H9 (cell line): ENCODE measurements around the gene TSPAN32. TPM values are rescaled to one million over a fixed set of nuclear protein-coding genes. Genes with fewer than 3 reads are reported as not detected.

ENCODE experiments used
- DNase-seq: peaks from one replicate; pipeline ENCODE4 v3.0.0-alpha.2; 2017
- H2AFZ ChIP-seq: one replicate; pipeline ENCODE4 v1.6.1; 2013; ENCODE audit warnings: mild to moderate bottlenecking, low read length, control low read depth, moderate library complexity
- H2AK5ac ChIP-seq: 2 replicates; pipeline ENCODE4 v1.6.1; 2013; ENCODE audit warnings: low read length, control low read depth, mixed read lengths; ENCODE audit not compliant: insufficient read length
- H2BK120ac ChIP-seq: one replicate; pipeline ENCODE4 v1.6.1; 2013; ENCODE audit warnings: low read depth, mild to moderate bottlenecking, low read length, control low read depth, inconsistent platforms; ENCODE audit not compliant: poor library complexity, severe bottlenecking
- H2BK12ac ChIP-seq: 2 replicates; pipeline ENCODE4 v1.6.1; 2013; ENCODE audit warnings: low read length, control low read depth, mixed read lengths, low read depth; ENCODE audit not compliant: insufficient read length
- H2BK15ac ChIP-seq: 2 replicates; pipeline ENCODE4 v1.6.1; 2013; ENCODE audit warnings: low read depth, low read length, control low read depth
- H2BK20ac ChIP-seq: one replicate; pipeline ENCODE4 v1.6.1; 2013; ENCODE audit warnings: low read depth, mild to moderate bottlenecking, low read length, control low read depth, inconsistent platforms; ENCODE audit not compliant: poor library complexity, severe bottlenecking
- H2BK5ac ChIP-seq: 2 replicates; pipeline ENCODE4 v1.6.1; 2013; ENCODE audit warnings: low read length, control low read depth, mixed read lengths; ENCODE audit not compliant: insufficient read length
- H3K14ac ChIP-seq: 2 replicates; pipeline ENCODE4 v1.6.1; 2013; ENCODE audit warnings: low read length, control low read depth; ENCODE audit not compliant: insufficient read depth
- H3K18ac ChIP-seq: 2 replicates; pipeline ENCODE4 v1.6.1; 2013; ENCODE audit warnings: low read depth, mild to moderate bottlenecking, mixed read lengths, low read length, control low read depth; ENCODE audit not compliant: insufficient read length
- H3K23ac ChIP-seq: 2 replicates; pipeline ENCODE4 v1.6.1; 2013; ENCODE audit warnings: low read length, control low read depth, mixed read lengths, low read depth; ENCODE audit not compliant: insufficient read length
- H3K23me2 ChIP-seq: 2 replicates; pipeline ENCODE4 v1.6.1; 2013; ENCODE audit warnings: low read depth, mild to moderate bottlenecking, mixed read lengths, low read length, control low read depth; ENCODE audit not compliant: insufficient read length, poor library complexity, severe bottlenecking
- H3K27ac ChIP-seq: 2 replicates; pipeline ENCODE4 v1.5.1; 2013; ENCODE audit warnings: low read length, control low read depth, mixed read lengths, low read depth; ENCODE audit not compliant: insufficient read length
- H3K27me3 ChIP-seq: 2 replicates; pipeline ENCODE4 v1.6.1; 2013; ENCODE audit warnings: low read length, control low read depth, inconsistent platforms; ENCODE audit not compliant: insufficient read depth
- H3K4ac ChIP-seq: 2 replicates; pipeline ENCODE4 v1.6.1; 2013; ENCODE audit warnings: low read depth, mild to moderate bottlenecking, control low read depth, inconsistent platforms, low read length, moderate library complexity
- H3K4me1 ChIP-seq: 2 replicates; pipeline ENCODE4 v1.6.1; 2013; ENCODE audit warnings: low read length, control low read depth, inconsistent platforms; ENCODE audit not compliant: insufficient read depth
- H3K4me2 ChIP-seq: 2 replicates; pipeline ENCODE4 v1.6.1; 2013; ENCODE audit warnings: low read length, control low read depth, mixed read lengths; ENCODE audit not compliant: insufficient read length, insufficient read depth
- H3K56ac ChIP-seq: 2 replicates; pipeline ENCODE4 v1.6.1; 2013; ENCODE audit warnings: low read depth, mild to moderate bottlenecking, mixed read lengths, low read length, control low read depth; ENCODE audit not compliant: insufficient read length
- H3K79me1 ChIP-seq: 2 replicates; pipeline ENCODE4 v1.6.1; 2013; ENCODE audit warnings: low read depth, mild to moderate bottlenecking, moderate library complexity, low read length, control low read depth, inconsistent platforms; ENCODE audit not compliant: insufficient read depth, poor library complexity, severe bottlenecking
- H3K79me2 ChIP-seq: 2 replicates; pipeline ENCODE4 v1.6.1; 2013; ENCODE audit warnings: low read length, control low read depth, inconsistent platforms; ENCODE audit not compliant: insufficient read depth
- H3K9ac ChIP-seq: 2 replicates; pipeline ENCODE4 v1.6.1; 2013; ENCODE audit warnings: low read length, control low read depth, mixed read lengths; ENCODE audit not compliant: insufficient read length; ENCODE audit errors: extremely low read depth
- H3K9me3 ChIP-seq: one replicate; pipeline ENCODE4 v1.6.1; 2013; ENCODE audit warnings: low read depth, low read length, inconsistent platforms; ENCODE audit not compliant: control insufficient read depth
- H3T11ph ChIP-seq: one replicate; pipeline ENCODE4 v1.6.1; 2013; ENCODE audit warnings: mild to moderate bottlenecking, low read length, control low read depth, inconsistent platforms
- H4K20me1 ChIP-seq: one replicate; pipeline ENCODE4 v1.6.1; 2013; ENCODE audit not compliant: control insufficient read depth, insufficient read length, insufficient read depth
- H4K5ac ChIP-seq: 2 replicates; pipeline ENCODE4 v1.6.1; 2013; ENCODE audit warnings: low read depth, mild to moderate bottlenecking, mixed read lengths, low read length, control low read depth; ENCODE audit not compliant: insufficient read length
- H4K8ac ChIP-seq: replicated peaks from 2 replicates; pipeline ENCODE4 v1.6.1; 2013; ENCODE audit warnings: low read length, control low read depth, mixed read lengths, low read depth; ENCODE audit not compliant: insufficient read length
- H4K91ac ChIP-seq: 2 replicates; pipeline ENCODE4 v1.6.1; 2013; ENCODE audit warnings: low read depth, mild to moderate bottlenecking, moderate library complexity, mixed read lengths, low read length, control low read depth; ENCODE audit not compliant: insufficient read length
- H3K27ac Mint-ChIP-seq, 3 experiments: 2 replicates in 2 of 3; 3 replicates in 1 of 3; pipeline ENCODE4 v1.8.0; 2020 to 2021; ENCODE audit warnings: mixed read lengths in 3 of 3, mild to moderate bottlenecking in 1 of 3, moderate library complexity in 1 of 3
- H3K27me3 Mint-ChIP-seq: 2 replicates; pipeline ENCODE4 v1.8.0; 2021; ENCODE audit warnings: low read depth, mild to moderate bottlenecking, moderate library complexity, mixed read lengths
- H3K36me3 Mint-ChIP-seq, 3 experiments: 2 replicates in 2 of 3; 3 replicates in 1 of 3; pipeline ENCODE4 v1.8.0; 2020 to 2021; ENCODE audit warnings: low read depth in 3 of 3, mixed read lengths in 3 of 3; ENCODE audit not compliant: insufficient read depth in 1 of 3
- H3K4me1 Mint-ChIP-seq, 2 experiments: 2 replicates each; pipeline ENCODE4 v1.8.0; 2020; ENCODE audit warnings: mixed read lengths in 2 of 2
- H3K4me3 Mint-ChIP-seq, 2 experiments: 2 replicates in 1 of 2; 3 replicates in 1 of 2; pipeline ENCODE4 v1.8.0; 2020 to 2021; ENCODE audit warnings: mild to moderate bottlenecking in 2 of 2, mixed read lengths in 2 of 2, moderate library complexity in 1 of 2
- H3K9me3 Mint-ChIP-seq, 2 experiments: 2 replicates in 1 of 2; 3 replicates in 1 of 2; pipeline ENCODE4 v1.8.0; 2020; ENCODE audit warnings: mild to moderate bottlenecking in 2 of 2, mixed read lengths in 2 of 2, moderate library complexity in 1 of 2
- CTCF ChIP-seq: fragments of 200-600 bp; sonication (generic); conservative IDR thresholded peaks from 3 replicates; pipeline ENCODE4 v1.8.0; 2021; ENCODE audit warnings: antibody characterized with exemption, mild to moderate bottlenecking
- WGBS: extraction: QIAGEN DNeasy Blood & Tissue Kit; methylation state at CpG from one replicate; pipeline ENCODE4 v1.1.7; 2013; ENCODE audit warnings: missing lambda C conversion rate, low lambda C conversion rate, mixed read lengths; ENCODE audit not compliant: insufficient read length; ENCODE audit errors: extremely low coverage; 5-methylcytosine and 5-hydroxymethylcytosine counted together
- total RNA-seq: library from RNA; stranded (reverse); gene quantifications from 2 replicates; pipeline ENCODE4 v1.2.1, GENCODE V29; 2021

Gene TSPAN32
- total RNA-seq, 1 experiment from 2014 or later = not detected

- Histone ChIP-seq H3K9me3 (no peaks in the 10 kb centered on the region), H2AK5ac (no peak overlapping the region), H4K5ac (no peak overlapping the region), H3K27me3 (peaks cover 32% of the 10 kb centered on the region; the same call in 1 of the 2 replicates), H3T11ph (no peak overlapping the region), H4K91ac (no peak overlapping the region), H2BK12ac (no peak overlapping the region), H3K23ac (no peak overlapping the region), H4K8ac (no peak overlapping the region), H4K20me1 (peaks cover 4% of the 10 kb centered on the region), H3K4me1 (no peaks in the 10 kb centered on the region), H2AFZ (no peak overlapping the region), H3K18ac (no peak overlapping the region), H3K27ac (no peak overlapping the region), H3K79me2 (no peaks in the 10 kb centered on the region), H3K23me2 (peaks cover 7% of the 10 kb centered on the region), H2BK5ac (no peak overlapping the region), H3K56ac (no peak overlapping the region), H2BK20ac (no peak overlapping the region), H3K79me1 (no peaks in the 10 kb centered on the region), H3K9ac (no peak overlapping the region), H3K4me2 (peak overlapping the region; percentile 13), H2BK15ac (no peak overlapping the region), H2BK120ac (no peak overlapping the region), H3K14ac (no peak overlapping the region), H3K4ac (no peak overlapping the region)
- Mint-ChIP-seq H3K9me3 (peaks cover 0 to 3% of the 10 kb centered on the region in 2 experiments; a peak in 4 of 5 replicates), H3K4me1 (peaks cover 4 to 13% of the 10 kb centered on the region in 2 experiments), H3K27me3 (peaks cover 93% of the 10 kb centered on the region), H3K27ac (no peak overlapping the region), H3K36me3 (no peaks in the 10 kb centered on the region; a peak in 1 of 7 replicates), H3K4me3 (peak overlapping the region; percentile 50 to 68; a peak in 3 of 5 replicates)
- DNase-seq = peak; percentile 82
- WGBS = no CpG with 5 or more reads among the region's 104 CpGs
- peak; percentile 33; the same call in 2 of the 3 replicates for TF ChIP-seq CTCF
Observed at GRCh38 chr11:2269601-2270321, 32.1 kb upstream of the TSPAN32 start.
